Spleen (tissue), 7 donors: Measurements from ENCODE around the gene THRAP3.

Experiments
- POLR2AphosphoS5 ChIP-seq, 3 donors: sonication (generic); formaldehyde crosslinking; IDR thresholded peaks; one replicate each; pipeline ENCODE4 v1.5.1; 2017; ENCODE audit warnings: antibody characterized with exemption in 3 of 3
- TF ChIP-seq, protein P1 (sequence below), 11 experiments: fragments of 200-600 bp in 7 of 11; fragments of 450-650 bp in 4 of 11; sonication (generic) in 4 of 11; IDR thresholded peaks in 8 of 11; conservative IDR thresholded peaks in 3 of 11; 1 replicate in 7 of 11; 2 replicates in 4 of 11; pipeline versions ENCODE4 v1.4.0 to v1.8.0; 2016 to 2021; ENCODE audit warnings: antibody characterized with exemption in 11 of 11, inconsistent platforms in 4 of 11, mild to moderate bottlenecking in 1 of 11
- donor health status: DM: no; HTN: no; CAD: no; lungs with moderate emphysema.
- donor health status: DM: no; HTN: no; CAD: no.
- donor health status: DM: no; HTN: no; CAD: no.

DNA sequence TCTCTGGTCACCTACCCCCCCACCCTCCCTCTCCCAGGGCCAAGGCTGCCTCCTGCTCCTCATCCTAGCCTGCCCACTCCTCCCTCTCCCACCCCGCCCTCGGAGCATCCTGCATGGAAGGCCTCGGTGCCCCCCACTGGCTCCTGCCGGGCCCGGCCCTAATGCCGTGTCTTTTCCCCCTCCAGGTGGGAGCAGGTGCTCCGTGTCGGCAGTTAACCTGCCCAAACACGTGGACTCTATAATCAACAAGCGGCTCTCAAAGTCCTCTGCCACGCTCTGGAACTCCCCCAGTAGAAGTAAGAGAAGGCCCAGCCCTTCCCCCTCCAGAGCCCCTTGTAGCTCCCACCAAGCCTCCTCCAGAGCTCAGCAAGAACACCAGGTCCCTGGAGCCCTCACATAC, 49.5 kb upstream of the THRAP3 start:
- no peak for TF ChIP-seq POLR2AphosphoS5 (IDR thresholded peaks at IDR 0.05)
- TF ChIP-seq, protein P1, sequence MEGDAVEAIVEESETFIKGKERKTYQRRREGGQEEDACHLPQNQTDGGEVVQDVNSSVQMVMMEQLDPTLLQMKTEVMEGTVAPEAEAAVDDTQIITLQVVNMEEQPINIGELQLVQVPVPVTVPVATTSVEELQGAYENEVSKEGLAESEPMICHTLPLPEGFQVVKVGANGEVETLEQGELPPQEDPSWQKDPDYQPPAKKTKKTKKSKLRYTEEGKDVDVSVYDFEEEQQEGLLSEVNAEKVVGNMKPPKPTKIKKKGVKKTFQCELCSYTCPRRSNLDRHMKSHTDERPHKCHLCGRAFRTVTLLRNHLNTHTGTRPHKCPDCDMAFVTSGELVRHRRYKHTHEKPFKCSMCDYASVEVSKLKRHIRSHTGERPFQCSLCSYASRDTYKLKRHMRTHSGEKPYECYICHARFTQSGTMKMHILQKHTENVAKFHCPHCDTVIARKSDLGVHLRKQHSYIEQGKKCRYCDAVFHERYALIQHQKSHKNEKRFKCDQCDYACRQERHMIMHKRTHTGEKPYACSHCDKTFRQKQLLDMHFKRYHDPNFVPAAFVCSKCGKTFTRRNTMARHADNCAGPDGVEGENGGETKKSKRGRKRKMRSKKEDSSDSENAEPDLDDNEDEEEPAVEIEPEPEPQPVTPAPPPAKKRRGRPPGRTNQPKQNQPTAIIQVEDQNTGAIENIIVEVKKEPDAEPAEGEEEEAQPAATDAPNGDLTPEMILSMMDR (IDR thresholded peaks at IDR 0.05 in 8 of 11, conservative IDR thresholded peaks at IDR 0.05 in 3 of 11), result no peak
